OCI-LY7 (cell line): ENCODE results near the gene CDH12. TPM values are rescaled to one million over a fixed set of nuclear protein-coding genes. Genes with fewer than 3 reads are reported as not detected.

Experiments
- BruUV-seq: library from RNA; stranded (reverse); fragments of 400-500 nt; replicated peaks from 2 replicates; lab custom pipeline; 2021; lab: Mats Ljungman, UMichigan
- CTCF ChIA-PET: fragments of 300-600 bp; sonication (Branson Sonifier 250); formaldehyde crosslinking; loops from one replicate; lab custom pipeline; 2022; ENCODE audit warnings: antibody characterized with exemption; ENCODE audit not compliant: unreplicated experiment; lab: Charles Lee
- POLR2A ChIA-PET: fragments of 300-600 bp; sonication (Branson Sonifier 250); formaldehyde crosslinking; loops from one replicate; lab custom pipeline; 2022; ENCODE audit warnings: antibody characterized with exemption; lab: Charles Lee
- DNase-seq: peaks from one replicate; pipeline ENCODE4 v3.0.0-alpha.2; 2015; ENCODE audit warnings: low spot score
- H2AFZ ChIP-seq: fragments of 200-600 bp; sonication (generic), shearing (Covaris generic); 2 replicates; pipeline ENCODE4 v1.6.1; 2014; ENCODE audit warnings: mild to moderate bottlenecking, antibody characterized with exemption, low read length, moderate library complexity
- H3K27ac ChIP-seq: fragments of 200-600 bp; sonication (generic); 2 replicates; pipeline ENCODE4 v1.5.1; 2014; ENCODE audit warnings: mixed run types, low read depth, mild to moderate bottlenecking, moderate library complexity, low read length, inconsistent platforms; ENCODE audit not compliant: poor library complexity, severe bottlenecking
- H3K36me3 ChIP-seq: fragments of 200-600 bp; sonication (generic); 2 replicates; pipeline ENCODE4 v1.6.1; 2014; ENCODE audit warnings: mild to moderate bottlenecking, antibody characterized with exemption, low read length, moderate library complexity, mixed read lengths; ENCODE audit not compliant: insufficient read depth
- H3K4me1 ChIP-seq: fragments of 200-600 bp; sonication (generic); 2 replicates; pipeline ENCODE4 v1.5.1; 2014; ENCODE audit warnings: mild to moderate bottlenecking, low read length; ENCODE audit not compliant: insufficient read depth, poor library complexity, severe bottlenecking
- H3K4me2 ChIP-seq: fragments of 200-600 bp; sonication (generic); 2 replicates; pipeline ENCODE4 v1.6.1; 2014; ENCODE audit warnings: mild to moderate bottlenecking, low read length
- H3K4me3 ChIP-seq: fragments of 200-600 bp; sonication (generic); 2 replicates; pipeline ENCODE4 v1.5.1; 2014; ENCODE audit warnings: mild to moderate bottlenecking, low read depth, low read length; ENCODE audit not compliant: poor library complexity, severe bottlenecking
- H3K79me2 ChIP-seq: fragments of 200-600 bp; sonication (generic); 2 replicates; pipeline ENCODE4 v1.6.1; 2016; ENCODE audit warnings: low read depth, mild to moderate bottlenecking, low read length, moderate library complexity, mixed read lengths; ENCODE audit not compliant: insufficient read depth
- H3K9me2 ChIP-seq: fragments of 200-600 bp; sonication (generic); 2 replicates; pipeline ENCODE4 v1.6.1; 2016; ENCODE audit warnings: mild to moderate bottlenecking, low read length, mixed read lengths; ENCODE audit not compliant: insufficient read depth
- H3K9me3 ChIP-seq: fragments of 200-600 bp; sonication (generic); 2 replicates; pipeline ENCODE4 v1.6.1; 2014; ENCODE audit warnings: mild to moderate bottlenecking, mixed run types, low read length, mixed read lengths
- H4K20me1 ChIP-seq: fragments of 200-600 bp; sonication (generic); 2 replicates; pipeline ENCODE4 v1.6.1; 2014; ENCODE audit warnings: mild to moderate bottlenecking, antibody characterized with exemption, low read length, moderate library complexity, mixed read lengths; ENCODE audit not compliant: insufficient read depth
- EZH2phosphoT487 ChIP-seq: fragments of 200-600 bp; sonication (generic); IDR thresholded peaks from 2 replicates; pipeline ENCODE4 v1.6.1; 2018; ENCODE audit warnings: low read depth, borderline replicate concordance, mild to moderate bottlenecking, mixed run types, antibody characterized with exemption, low read length, moderate library complexity, mixed read lengths
- intact Hi-C: fragments of 100-400 bp; cut with micrococcal nuclease; formaldehyde crosslinking; loops from one replicate; pipeline ENCODE4 v1.10.0; 2022; ENCODE audit not compliant: unreplicated experiment
- total RNA-seq, 2 experiments: library from RNA; depleted of rRNA in 1 of 2; stranded (reverse); fragments of >200 nt in 1 of 2; shearing (Covaris generic) in 1 of 2; gene quantifications; 2 replicates each; pipeline ENCODE4 v1.2.3, GENCODE V29; 2014 to 2022
- TF ChIP-seq, protein P1 (sequence below): fragments of 200-600 bp; sonication (generic); conservative IDR thresholded peaks from 2 replicates; pipeline ENCODE4 v1.5.1; 2014; ENCODE audit warnings: mild to moderate bottlenecking, antibody characterized with exemption, low read length, moderate library complexity, mixed read lengths

Gene CDH12
- total RNA-seq, 2 experiments from 2014 or later, result not detected

DNA sequence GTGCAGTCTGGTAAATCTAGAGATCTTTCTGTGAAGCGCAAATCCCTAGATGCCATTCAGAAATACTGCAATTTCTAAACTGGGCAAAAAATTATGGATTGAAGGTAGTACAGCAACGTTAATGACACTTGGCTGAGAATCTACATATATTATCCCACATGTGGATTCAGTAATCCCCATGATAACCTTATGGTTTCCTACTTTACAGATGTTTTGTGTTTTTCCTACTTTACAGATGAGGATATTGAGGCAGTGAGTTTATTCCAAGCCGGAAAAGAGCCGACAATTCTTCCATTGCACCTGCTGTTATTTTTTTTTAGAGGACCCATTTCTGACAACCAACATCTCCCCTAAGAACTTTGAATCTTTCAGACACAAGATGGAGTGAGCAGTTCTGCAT is 796.5 kb downstream of the CDH12 start:
- Histone ChIP-seq H2AFZ (0 out of 2 replicates have a peak overlapping the region, but pooled peaks have one; percentile 19), H3K4me1 (no peaks in the 10 kb centered on the region), H3K4me2 (no peak overlapping the region), H3K79me2 (no peaks in the 10 kb centered on the region), H4K20me1 (no peaks in the 10 kb centered on the region), H3K9me3 (no peaks in the 10 kb centered on the region), H3K9me2 (no peaks in the 10 kb centered on the region), H3K36me3 (no peaks in the 10 kb centered on the region), H3K4me3 (no peak overlapping the region), H3K27ac (no peak overlapping the region)
- intact Hi-C loops, result no loop called here
- BruUV-seq, result no TSS peak
- ChIA-PET CTCF (no interaction called here), POLR2A (no interaction called here)
- DNase-seq, result no peak
- TF ChIP-seq, protein P1, sequence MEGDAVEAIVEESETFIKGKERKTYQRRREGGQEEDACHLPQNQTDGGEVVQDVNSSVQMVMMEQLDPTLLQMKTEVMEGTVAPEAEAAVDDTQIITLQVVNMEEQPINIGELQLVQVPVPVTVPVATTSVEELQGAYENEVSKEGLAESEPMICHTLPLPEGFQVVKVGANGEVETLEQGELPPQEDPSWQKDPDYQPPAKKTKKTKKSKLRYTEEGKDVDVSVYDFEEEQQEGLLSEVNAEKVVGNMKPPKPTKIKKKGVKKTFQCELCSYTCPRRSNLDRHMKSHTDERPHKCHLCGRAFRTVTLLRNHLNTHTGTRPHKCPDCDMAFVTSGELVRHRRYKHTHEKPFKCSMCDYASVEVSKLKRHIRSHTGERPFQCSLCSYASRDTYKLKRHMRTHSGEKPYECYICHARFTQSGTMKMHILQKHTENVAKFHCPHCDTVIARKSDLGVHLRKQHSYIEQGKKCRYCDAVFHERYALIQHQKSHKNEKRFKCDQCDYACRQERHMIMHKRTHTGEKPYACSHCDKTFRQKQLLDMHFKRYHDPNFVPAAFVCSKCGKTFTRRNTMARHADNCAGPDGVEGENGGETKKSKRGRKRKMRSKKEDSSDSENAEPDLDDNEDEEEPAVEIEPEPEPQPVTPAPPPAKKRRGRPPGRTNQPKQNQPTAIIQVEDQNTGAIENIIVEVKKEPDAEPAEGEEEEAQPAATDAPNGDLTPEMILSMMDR, result no peak

DNA sequence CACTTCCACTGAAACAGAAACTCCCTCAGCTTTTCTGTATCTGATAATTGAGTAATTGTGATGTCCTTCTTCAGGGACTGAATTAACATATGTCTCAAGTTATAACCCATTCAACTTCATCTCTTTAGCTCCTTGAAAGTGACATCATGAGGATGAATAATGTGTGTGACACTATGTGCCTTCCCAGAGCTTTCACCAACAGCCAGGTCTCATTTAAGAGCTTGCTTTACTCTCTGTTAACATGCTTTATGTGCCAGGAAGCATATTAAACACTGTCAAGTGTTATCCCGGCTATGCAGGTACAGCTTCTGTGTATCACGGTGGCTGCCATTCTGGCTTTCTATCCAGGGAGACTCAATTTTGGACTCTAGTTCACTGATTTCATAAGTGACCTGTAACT is 799.9 kb downstream of the CDH12 start:
- Histone ChIP-seq H3K4me1 (no peaks in the 10 kb centered on the region), H3K27ac (no peak overlapping the region), H3K36me3 (no peaks in the 10 kb centered on the region), H2AFZ (no peak overlapping the region), H3K4me3 (no peak overlapping the region), H3K79me2 (no peaks in the 10 kb centered on the region), H3K9me3 (no peaks in the 10 kb centered on the region), H3K4me2 (no peak overlapping the region), H3K9me2 (no peaks in the 10 kb centered on the region), H4K20me1 (no peaks in the 10 kb centered on the region)
- intact Hi-C loops, result no loop called here
- CTCF ChIA-PET, result no interaction called here
- no TSS peak for BruUV-seq
- POLR2A ChIA-PET, result no interaction called here
- no peak for DNase-seq
- TF ChIP-seq, protein P1, result no peak
- TF ChIP-seq EZH2phosphoT487, result no peak

DNA sequence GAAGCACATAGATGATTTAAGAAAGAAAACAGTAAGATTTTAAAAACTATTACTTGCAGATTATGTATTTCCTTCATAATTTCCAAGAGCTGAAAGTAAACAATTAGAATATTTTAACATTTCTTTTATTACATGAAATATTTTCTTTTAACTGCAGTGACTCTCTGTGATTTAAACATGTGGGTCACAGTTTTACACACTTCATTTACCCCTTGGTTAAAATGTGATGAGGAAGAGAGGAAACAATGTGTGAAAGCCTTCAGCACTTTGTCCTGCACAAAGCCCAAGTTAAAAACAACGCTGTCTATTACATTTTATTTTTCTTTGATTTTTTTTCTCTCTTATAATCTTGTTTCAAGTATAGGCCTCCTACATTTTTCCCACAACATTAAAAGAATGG is 801.3 kb downstream of the CDH12 start:
- Histone ChIP-seq H3K9me2 (no peaks in the 10 kb centered on the region), H3K4me3 (no peak overlapping the region), H3K4me2 (no peak overlapping the region), H2AFZ (no peak overlapping the region), H3K4me1 (no peaks in the 10 kb centered on the region), H3K27ac (no peak overlapping the region), H3K79me2 (no peaks in the 10 kb centered on the region), H3K36me3 (no peaks in the 10 kb centered on the region), H3K9me3 (no peaks in the 10 kb centered on the region), H4K20me1 (no peaks in the 10 kb centered on the region)
- intact Hi-C loops, result no loop called here
- no peak for DNase-seq
- no TSS peak for BruUV-seq
- ChIA-PET POLR2A (no interaction called here), CTCF (no interaction called here)
- TF ChIP-seq, protein P1, result no peak
- no peak for TF ChIP-seq EZH2phosphoT487
